Measurements from ENCODE around the gene ZRANB1.

- TF ChIP-seq POLR2A (IDR thresholded peaks at IDR 0.05) (no peak), CTCF (IDR thresholded peaks at IDR 0.05) (no peak), EP300 (IDR thresholded peaks at IDR 0.05) (no peak), POLR2AphosphoS5 (IDR thresholded peaks at IDR 0.05) (no peak)
Observed at GRCh38 chr10:125006188-125006680, 64.3 kb downstream of the ZRANB1 start.
